ENCODE data around the gene KCNJ14. TPM values are rescaled to one million over a fixed set of nuclear protein-coding genes. Genes with fewer than 3 reads are reported as not detected.
"Not testable (repeated sequence)": the region's sequence is repeated elsewhere in the genome, so short reads cannot be mapped to it uniquely, and the experiment has no call there.

Gene KCNJ14
- total RNA-seq, 1 donor from 2014 or later, result 1.3 TPM

DNA sequence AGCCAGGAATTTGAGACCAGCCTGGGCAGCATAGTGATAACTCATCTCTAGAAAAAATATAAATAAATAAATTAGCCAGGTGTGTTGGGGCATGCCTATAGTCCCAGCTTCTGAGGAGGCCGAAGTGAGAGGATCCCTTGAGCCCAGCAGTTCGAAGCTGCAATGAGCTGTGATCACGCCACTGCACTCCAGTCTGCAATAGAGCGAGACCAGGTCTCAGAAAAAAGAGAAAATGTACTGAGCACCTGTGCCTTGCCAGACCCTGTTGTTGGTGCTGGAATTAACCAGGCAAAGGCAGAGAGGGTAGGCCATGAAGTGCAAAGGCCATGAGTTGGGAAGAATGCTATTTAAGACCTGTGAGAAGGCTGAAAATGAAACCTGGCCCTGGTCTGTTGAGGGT is 16.5 kb downstream of the KCNJ14 start:
- no peak for DNase-seq (ENCODE audit: low read depth)

DNA sequence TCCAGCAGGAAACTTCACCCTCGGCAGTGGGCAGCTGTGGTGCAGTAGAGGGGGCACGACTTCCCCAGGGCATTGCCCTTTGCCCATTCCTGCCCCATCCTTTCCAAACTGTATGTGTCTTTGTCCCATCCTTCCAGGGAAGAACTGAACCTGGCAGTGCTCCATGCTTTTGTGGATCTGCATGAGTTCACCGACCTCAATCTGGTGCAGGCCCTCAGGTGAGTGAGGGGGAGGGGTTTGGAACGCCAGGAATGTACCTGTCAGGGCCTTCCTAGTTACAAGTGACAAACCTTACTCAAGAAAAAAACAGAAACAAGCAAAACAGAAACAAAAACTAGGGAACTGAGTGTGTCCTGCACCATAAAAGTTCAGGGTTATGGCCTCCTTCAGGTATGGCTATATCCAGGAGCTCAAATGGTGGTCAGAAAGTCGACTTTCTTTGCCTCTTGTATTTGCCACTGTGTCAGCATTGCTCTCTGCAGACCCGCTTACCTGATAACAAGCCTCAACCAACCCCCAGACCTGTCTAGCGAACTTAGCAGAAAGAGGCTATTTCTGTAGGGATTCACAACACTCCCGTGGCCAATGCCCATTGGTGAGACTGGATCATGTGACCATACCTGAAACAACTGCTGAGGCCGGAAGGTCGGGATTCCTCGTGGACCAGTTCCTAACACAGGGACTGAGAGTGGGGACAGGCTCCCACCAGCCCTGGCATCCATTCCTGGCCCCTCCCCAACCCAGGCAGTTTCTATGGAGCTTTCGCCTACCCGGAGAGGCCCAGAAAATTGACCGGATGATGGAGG is 18.0 kb downstream of the KCNJ14 start:
- peak; percentile 36 for DNase-seq (ENCODE audit: low read depth)

DNA sequence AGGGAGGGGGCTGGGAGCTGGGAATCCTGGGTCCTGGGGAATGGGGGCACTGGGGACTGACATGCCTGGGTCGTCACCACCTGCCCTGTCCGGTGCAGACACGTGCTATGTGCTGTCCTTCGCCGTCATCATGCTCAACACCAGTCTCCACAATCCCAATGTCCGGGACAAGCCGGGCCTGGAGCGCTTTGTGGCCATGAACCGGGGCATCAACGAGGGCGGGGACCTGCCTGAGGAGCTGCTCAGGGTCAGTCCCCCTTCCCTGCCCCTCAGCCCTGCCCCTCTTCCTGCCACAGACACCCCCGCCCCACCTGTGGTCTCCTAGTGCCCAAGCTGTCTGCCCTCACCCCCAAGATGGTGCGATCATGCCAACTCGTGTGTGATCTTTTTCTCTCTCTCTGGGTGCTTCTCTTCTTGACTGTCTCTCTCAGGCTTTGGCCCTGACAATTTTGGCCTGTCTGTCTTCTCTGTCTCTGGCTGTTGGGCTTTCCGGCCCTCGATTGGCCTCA is 18.8 kb downstream of the KCNJ14 start:
- DNase-seq (ENCODE audit: low read depth), result no peak

DNA sequence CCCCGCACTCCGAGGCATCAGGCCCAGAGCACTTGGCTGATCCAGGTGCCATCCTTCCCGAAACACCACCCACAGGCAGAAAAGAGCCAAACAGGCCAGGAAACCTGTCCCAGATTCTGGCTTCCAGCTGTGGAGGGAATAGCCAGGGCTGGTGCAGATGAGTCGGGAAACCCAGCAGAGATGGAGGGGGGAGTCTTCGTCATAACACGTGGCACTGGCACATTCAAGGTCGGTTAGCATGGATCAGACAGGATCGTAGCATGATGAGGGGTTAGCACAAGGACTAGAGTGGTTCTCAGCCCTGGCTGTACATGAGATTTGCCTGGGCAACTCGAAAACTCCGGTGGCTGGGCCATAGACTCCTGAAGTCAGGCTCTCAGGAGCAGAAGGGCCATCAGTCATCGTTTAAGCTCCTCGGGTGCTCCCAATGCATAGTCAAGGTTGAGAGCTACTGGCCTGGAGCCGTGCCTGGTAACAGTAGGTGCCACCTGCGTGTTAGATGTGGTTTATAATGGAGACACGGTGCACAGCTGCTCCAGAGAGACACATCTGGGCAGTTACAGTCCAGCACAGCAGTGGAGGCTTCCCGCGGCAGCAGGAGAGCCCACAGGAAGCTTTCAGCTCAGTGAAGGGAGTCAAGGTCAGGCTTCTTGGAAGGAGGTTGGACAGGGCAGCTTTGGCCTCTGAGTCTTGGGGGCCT is 20.1 kb downstream of the KCNJ14 start:
- DNase-seq (ENCODE audit: low read depth), result no peak

DNA sequence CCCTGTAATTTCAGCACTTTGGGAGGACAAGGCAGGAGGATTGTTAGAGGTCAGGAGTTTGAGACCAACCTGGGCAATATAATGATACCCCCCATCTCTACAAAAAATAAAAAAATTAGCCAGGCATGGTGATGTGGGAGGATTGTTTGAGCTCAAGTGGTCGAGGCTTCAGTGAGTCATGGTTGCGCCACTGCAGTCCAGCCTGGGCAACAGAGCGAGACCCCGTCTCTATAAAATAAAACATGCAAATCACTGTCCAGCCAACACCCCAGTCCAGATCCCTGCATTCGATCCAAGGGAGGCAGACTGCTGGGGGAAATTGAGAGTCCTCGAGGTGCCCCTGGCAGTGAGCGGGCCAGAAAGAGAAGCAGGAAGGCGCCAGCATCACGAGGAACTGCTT is 20.8 kb downstream of the KCNJ14 start:
- DNase-seq (ENCODE audit: low read depth), result peak; percentile 28

DNA sequence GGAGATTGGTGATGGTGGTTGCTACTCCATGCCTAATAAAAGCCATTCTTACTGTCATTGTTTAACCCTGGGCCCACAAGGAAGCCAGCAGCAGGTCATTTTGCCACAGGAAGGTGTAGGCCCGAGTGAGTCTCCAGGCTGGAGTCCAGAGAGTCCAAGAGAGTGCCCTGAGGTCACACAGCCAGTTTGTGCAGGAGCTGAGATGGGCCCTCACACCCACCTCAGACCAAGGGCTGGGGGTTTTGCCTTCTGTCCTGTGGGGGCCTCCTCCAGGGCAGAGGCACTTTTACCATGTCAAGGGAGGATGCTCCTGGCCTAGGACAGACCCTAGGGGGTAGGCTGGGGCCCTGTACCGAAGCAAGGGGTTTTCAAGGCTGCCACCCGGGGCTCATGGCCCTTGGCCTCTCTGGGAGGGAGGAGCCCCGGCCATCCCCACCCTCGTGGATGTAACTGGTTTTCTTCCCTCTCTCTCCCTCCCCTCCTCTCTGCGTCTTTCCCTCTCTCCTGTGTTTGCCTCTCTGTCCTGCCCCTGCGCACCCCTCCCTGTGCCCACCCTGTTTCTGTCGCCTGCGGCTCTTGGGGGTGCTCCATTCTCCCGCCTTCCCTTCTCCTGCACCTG is 21.8 kb downstream of the KCNJ14 start:
- no peak for DNase-seq (ENCODE audit: low read depth)

DNA sequence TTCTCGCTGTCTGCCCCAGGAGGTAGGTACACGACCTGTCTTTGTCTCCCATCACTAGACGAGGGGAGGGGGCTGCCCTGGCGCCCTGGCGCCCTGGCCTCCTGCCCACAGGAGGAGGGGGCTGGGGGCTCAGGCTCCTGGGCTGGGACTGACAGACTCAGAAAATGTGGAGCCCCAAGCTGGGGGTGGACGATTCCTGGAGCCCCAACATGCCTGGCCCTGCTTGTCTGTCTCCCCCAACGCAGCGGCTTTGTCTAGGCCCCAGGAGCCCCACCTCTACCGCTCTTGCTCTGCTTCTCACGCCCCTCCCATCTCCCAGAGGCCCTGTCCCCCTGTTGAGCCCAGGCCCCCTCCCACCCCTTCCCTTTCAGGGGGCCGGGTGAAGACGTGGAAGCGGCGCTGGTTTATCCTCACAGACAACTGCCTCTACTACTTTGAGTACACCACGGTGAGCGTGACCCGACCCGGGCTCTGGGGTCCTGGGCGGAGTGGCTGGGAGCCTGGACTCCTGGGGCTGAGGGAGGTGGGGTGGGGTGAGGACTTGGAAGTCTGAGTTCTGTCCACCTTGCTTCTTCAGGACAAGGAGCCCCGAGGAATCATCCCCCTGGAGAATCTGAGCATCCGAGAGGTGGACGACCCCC is 22.4 kb downstream of the KCNJ14 start:
- DNase-seq (ENCODE audit: low read depth), result no peak

DNA sequence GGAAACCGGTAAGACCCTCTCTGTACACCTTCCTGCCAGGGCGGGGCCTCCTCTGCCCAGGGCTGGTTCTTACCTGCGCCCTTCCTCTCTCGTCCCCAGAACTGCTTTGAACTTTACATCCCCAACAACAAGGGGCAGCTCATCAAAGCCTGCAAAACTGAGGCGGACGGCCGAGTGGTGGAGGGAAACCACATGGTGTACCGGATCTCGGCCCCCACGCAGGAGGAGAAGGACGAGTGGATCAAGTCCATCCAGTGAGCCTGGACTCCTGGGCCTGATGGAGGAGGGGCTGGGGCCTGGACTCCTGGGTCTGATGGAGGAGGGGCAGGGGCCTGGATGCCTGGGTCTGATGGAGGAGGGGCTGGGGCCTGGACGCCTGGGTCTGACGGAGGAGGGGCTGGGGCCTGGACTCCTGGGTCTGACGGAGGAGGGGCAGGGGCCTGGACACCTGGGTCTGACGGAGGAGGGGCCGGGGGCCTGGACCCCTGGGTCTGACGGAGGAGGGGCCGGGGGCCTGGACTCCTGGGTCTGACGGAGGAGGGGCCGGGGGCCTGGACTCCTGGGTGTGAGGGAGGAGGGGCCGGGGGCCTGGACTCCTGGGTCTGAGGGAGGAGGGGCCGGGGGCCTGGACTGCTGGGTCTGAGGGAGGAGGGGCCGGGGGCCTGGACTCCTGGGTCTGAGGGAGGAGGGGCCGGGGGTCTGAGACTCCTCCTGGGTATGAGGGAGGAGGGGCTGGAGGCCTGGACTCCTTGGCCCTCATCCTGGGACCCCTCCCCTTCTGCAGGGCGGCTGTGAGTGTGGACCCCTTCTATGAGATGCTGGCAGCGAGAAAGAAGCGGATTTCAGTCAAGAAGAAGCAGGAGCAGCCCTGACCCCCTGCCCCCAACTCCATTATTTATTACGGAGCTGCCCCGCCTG is 23.2 kb downstream of the KCNJ14 start:
- DNase-seq (ENCODE audit: low read depth), result no peak

DNA sequence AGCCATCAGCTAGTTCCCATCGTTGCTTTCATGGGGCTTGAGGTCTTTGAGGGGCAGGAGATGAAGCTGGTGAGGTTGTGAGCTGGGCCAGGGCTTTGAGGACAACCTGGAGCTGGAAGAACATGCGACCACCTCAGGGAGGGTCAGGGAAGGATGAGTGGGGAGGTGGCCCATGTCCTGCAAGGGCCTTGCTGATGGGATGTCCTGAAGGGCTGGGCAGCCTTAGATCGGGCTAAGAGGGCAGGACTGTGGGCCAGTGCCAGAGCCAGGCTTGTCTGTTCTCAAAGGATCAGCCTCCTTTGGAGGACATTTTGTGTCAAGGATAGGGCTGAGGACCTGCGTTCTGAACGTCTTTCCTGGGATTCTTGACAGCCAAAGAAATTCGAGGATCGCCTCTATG is 24.3 kb downstream of the KCNJ14 start:
- no peak for DNase-seq (ENCODE audit: low read depth)

DNA sequence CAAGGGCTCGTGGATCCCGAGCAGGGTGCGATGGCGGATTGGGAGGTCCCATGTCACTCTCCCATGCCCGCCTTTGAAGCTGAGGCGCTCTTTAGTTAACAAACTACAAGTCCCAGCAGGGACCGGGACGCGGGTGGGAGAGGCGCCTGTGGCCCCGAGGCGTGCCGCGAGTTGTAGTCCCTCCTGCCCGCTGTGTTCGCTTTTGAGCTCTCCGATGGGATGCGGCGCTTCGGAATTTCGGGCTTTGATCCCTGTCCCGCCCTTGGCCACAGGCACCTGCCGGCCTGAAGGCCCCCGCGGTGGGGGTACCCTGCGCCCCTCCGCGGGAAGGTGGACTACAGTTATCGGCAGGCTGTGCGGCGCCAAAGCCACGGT is 24.8 kb downstream of the KCNJ14 start:
- DNase-seq (ENCODE audit: low read depth), result no peak

DNA sequence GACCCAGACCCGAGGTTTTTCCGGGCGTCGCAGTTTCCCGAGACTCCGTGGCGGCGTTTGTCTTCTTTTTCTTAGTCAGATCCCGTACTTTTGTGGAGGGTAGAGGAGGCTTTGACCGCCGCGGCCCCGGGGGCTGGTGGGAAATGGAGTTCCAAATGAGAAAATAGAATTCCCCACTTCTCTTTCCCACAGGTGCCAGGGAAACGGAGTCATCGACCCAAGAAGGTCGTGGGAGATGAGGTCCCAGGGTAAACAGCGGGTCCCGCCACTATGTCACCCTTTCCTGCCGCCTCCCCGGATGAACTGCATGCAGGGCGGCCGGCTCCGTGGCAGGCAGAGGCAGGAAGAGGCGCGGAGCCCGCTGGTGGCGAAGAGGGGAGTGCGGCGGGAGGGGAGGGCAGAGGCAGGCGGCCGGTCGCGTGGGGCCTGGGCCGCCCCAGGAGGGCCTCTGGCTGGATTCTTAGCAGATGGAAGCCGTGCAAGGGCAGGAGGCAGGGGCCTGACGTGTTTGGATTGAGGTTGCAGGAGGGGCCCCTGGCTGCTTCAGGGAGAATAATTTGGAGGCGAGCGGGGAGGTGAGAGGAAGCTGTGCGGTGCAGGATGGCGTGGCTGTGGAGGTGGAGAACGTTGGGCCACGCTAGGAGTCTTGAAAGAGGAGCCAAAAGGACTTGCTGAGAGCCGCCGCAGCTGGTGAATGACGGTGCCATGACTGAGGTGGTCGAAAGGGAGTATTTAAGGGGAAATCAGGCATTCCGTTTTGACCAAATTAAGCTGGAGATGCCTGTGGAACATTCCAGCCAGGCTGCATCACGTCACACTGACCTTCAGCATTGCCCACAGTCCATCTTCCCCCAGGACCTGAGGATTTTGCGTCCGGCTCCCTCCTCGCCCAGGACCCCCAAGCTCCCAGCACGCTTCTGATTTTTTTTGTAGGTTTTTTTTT is 25.5 kb downstream of the KCNJ14 start:
- DNase-seq (ENCODE audit: low read depth), result no peak

DNA sequence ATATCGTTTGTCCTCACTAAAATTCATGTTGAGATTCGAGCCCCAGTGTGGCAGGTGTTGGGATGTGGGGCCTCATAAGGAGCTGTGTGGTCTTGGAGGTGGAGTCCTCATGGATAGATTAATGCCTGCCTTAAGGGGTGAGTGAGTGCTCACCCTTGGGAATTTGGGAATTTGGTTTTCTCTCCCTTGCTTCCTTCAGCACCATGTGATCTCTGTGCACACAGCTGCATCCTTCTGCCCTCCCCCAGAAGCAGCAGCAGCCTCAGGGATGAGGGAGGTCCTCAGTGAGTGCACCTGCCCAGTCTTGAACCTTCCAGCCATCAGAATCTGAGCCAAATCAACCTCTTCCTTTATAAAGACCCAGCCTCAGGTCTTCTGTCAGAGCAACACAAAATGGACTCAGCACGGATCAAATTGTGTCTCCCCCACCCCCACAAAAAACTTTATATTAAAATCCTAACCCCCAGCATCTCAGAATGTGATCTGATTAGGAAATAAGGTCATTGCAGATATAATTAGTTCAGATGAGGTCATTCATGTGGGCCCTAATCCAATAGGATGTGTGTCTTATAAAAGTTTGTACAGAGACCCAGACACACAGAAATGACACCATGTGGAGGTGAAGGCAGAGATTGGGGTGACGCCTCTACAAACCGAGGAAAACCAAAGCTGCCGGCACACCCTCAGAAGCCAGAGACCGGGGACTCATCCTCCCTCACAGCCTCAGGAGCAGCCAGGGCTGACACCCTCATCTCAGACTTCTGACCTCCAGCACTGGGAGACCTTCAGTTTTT is 26.7 kb downstream of the KCNJ14 start:
- no peak for DNase-seq (ENCODE audit: low read depth)

DNA sequence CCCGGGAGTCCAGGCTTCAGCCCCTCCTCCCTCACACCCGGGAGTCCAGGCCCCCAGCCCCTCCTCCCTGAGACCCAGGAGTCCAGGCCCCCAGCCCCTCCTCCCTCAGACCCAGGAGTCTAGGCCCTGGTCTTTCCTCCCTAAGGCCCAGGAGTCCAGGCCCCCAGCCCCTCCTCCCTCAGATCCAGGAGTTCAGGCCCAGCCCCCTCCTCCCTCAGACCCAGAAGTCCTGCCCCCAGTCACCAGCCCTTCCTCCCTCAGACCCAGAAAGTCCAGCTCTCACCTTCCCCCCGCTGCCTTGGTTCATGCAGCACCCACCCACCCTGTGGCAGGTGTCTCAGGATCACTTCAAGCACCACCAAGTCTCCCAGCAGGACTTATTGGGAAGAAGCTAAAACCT is 27.9 kb downstream of the KCNJ14 start:
- no peak for DNase-seq (ENCODE audit: low read depth)

DNA sequence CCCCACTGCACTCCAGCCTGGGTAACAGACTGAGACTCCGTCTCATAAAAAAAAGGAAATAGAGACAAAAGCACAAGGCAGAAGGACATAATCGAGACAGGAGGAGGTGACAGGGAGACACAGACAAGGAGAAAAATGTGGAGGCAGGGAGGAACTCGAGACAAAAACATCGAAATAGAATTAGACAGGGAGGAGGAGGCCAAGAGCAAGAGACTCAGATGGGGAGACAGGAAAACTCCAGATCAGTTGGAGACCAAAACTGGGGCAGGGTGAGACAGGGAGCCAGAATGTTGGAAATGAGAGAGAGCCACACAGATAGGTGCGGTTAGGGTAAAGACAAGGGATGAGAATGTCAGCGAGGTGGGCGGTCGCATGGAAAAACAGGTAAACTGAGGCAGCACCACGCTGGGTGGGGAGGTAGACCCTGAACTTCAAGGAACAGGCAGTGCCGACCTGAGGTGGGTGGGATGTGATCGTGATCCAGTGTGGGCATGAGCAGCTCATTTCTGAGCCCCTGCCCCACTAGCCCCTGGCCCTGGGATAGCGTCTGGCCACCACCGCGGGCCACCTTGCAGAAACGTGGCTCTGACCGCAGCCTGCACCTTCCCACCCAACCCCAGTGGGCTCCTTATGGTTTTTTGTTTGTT is 29.0 kb downstream of the KCNJ14 start:
- DNase-seq (ENCODE audit: low read depth), result no peak

DNA sequence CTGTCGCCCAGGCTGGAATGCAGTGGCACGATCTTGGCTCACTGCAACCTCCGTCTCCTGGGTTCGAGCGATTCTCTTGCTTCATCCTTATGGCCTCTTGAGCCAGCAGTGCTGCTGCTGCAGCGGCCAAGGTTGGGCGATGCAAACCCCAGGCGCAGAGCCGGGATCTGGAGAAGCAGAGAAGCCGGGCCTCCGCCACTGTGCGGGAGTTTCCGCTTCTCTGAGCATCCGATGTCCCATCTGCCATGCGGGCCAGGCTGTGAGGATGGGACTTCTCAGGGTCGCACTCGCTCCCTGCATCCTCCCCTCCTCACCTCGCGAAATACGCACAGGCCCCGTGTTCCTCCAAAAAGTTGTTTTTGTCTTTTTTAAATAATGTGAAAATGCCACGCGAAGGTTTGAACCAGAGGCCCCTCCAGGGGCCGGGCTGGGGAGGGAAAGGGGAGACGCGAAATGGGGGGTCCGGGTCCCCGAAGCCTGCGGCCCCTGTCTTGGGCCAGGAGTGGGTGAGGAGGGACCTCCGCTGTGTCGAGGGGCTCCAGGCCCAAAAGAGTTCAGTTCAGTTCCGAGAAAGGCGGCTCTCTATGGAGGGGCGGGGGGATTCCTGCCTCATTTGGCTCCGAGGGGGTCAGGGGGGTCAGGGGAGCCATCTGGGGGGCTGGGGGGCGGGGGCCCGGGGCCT is 29.7 kb downstream of the KCNJ14 start:
- DNase-seq (ENCODE audit: low read depth), result no peak

DNA sequence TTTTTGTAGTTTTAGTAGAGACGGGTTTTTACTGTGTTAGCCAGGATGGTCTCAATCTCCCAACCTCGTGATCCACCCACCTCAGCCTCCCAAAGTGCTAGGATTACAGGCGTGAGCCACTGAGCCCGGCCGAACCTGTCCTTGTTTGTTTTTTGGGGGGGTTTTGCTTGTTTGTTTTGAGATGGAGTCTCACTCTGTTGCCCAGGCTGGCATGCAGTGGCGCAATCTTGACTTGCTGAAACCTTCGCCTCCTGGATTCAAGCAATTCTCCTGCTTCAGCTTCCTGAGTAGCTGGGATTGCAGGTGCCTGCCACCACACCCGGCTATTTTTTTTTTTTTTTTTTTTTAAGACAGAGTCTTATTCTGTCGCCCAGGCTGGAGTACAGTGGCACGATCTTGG is 31.3 kb downstream of the KCNJ14 start:
- DNase-seq (ENCODE audit: low read depth), result not testable (repeated sequence)

DNA sequence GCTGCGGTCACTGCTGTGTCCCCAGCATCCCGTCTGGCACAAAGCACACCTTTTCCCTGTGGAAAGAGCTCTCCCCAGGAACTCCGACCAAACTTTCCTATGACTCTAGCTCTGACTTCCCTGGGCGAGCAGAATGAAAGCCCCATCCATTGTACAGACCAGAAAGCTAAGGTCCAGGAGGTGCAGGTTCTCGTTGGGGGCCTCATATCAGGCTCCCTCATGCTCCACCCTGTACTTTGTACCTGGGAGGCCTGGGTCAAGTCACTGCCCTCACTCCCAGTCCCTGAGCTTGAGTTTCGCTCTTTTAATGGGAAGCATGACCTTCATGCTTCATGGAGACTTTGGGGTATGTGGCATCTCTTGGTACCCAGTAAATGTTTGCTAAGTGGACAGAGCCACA is 32.2 kb downstream of the KCNJ14 start:
- DNase-seq (ENCODE audit: low read depth), result no peak

DNA sequence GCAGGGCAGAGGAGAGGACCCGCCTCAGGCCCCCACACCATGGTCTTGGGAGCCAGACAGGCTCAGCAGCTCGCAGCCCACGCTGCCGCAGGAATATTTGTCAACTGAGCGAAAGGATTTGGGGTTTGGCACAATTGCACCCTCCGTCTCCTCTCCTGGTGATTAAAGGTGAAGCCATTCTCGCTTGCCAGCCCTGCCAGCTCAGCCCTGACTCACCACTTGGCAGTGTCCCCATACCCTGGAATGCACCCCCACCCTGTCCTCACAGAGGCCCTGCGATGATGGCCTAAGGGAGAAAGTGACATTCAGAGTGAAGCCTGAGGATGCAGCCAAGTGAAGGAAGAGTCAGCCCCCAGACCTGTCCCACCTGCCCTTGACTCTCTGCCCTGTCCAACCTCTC is 32.6 kb downstream of the KCNJ14 start:
- DNase-seq (ENCODE audit: low read depth), result peak; percentile 88

Measured in renal cortical epithelial cell (primary cell).